OCI-LY3 (cell line): ENCODE results near the gene SDK1.

Experiments
- EZH2phosphoT487 ChIP-seq: fragments of 200-600 bp; shearing (Covaris generic); IDR thresholded peaks from 2 replicates; pipeline ENCODE4 v1.6.1; 2018; ENCODE audit warnings: antibody characterized with exemption, mixed run types, low read depth
- TF ChIP-seq, protein P1 (sequence below): fragments of 200-600, 300-600 bp; sonication (generic); IDR thresholded peaks from 2 replicates; pipeline ENCODE4 v1.5.1; 2014; ENCODE audit warnings: antibody characterized with exemption, low read length, low read depth

DNA sequence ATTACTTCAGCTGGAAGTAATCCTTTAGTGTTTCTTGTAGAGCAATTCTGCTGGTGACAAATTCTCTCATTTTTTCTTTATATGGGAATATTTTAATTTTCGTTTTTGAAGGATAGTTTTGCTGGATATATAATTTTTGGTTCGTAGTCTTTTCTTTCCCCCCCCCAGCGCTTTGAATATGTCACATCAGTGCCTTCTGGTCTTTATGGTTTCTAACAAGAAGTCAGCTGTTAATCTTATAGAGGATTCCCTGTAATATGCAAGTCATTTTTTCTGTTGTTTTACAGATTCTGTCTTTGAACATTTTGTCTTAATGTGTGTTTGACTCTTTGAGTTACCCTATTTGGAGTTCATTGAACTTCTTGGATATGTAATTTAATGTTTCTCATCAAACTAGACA is 96.3 kb downstream of the SDK1 start:
- TF ChIP-seq, protein P1, sequence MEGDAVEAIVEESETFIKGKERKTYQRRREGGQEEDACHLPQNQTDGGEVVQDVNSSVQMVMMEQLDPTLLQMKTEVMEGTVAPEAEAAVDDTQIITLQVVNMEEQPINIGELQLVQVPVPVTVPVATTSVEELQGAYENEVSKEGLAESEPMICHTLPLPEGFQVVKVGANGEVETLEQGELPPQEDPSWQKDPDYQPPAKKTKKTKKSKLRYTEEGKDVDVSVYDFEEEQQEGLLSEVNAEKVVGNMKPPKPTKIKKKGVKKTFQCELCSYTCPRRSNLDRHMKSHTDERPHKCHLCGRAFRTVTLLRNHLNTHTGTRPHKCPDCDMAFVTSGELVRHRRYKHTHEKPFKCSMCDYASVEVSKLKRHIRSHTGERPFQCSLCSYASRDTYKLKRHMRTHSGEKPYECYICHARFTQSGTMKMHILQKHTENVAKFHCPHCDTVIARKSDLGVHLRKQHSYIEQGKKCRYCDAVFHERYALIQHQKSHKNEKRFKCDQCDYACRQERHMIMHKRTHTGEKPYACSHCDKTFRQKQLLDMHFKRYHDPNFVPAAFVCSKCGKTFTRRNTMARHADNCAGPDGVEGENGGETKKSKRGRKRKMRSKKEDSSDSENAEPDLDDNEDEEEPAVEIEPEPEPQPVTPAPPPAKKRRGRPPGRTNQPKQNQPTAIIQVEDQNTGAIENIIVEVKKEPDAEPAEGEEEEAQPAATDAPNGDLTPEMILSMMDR = no peak
- TF ChIP-seq EZH2phosphoT487 = no peak
